ENCODE results near the gene DAB2.

DAB2 gene

GRCh38 chr5:39423331-39423751, 1.4 kb downstream of the DAB2 start:
- Histone ChIP-seq H4K20me1 (ENCODE audit: insufficient read depth, low read length) (no peaks in the 10 kb centered on the region), H3K36me3 (ENCODE audit: insufficient read depth, low read length) (no peaks in the 10 kb centered on the region), H3K27me3 (ENCODE audit: insufficient read depth, low read length) (no peaks in the 10 kb centered on the region), H2AFZ (ENCODE audit: low read length) (no peak overlapping the region), H3F3A (ENCODE audit: insufficient read depth, low read length) (no peaks in the 10 kb centered on the region), H3K9ac (ENCODE audit: low read length) (no peak overlapping the region), H3K4me3 (ENCODE audit: low read depth, low read length, poor library complexity, severe bottlenecking) (no peak overlapping the region), H3K9me2 (ENCODE audit: low read depth, low read length) (no peaks in the 10 kb centered on the region), H3K4me2 (ENCODE audit: low read length) (no peak overlapping the region), H3K4me1 (ENCODE audit: insufficient read depth, low read length, severe bottlenecking) (no peaks in the 10 kb centered on the region), H3K79me2 (ENCODE audit: insufficient read depth, low read length) (no peaks in the 10 kb centered on the region), H3K27ac (ENCODE audit: low read depth, low read length, poor library complexity, severe bottlenecking) (no peak overlapping the region), H3K9me3 (ENCODE audit: low read length) (no peaks in the 10 kb centered on the region; the same call in 1 of the 2 replicates)
- TF ChIP-seq EZH2 (IDR thresholded peaks at IDR 0.05; ENCODE audit: borderline replicate concordance, low read length) (no peak), CTCF (IDR thresholded peaks at IDR 0.05; ENCODE audit: low read length) (no peak)

- Histone ChIP-seq H3K9ac (ENCODE audit: low read length) (no peak overlapping the region), H2AFZ (ENCODE audit: low read length) (no peak overlapping the region)
Measured at GRCh38 chr5:39422728-39423285, 2.0 kb downstream of the DAB2 start.

GRCh38 chr5:39422036-39422606, 2.7 kb downstream of the DAB2 start:
- Histone ChIP-seq H3K9me3 (ENCODE audit: low read length) (no peaks in the 10 kb centered on the region; the same call in 1 of the 2 replicates), H3K9me2 (ENCODE audit: low read depth, low read length) (no peaks in the 10 kb centered on the region), H3K27me3 (ENCODE audit: insufficient read depth, low read length) (no peaks in the 10 kb centered on the region), H2AFZ (ENCODE audit: low read length) (no peak overlapping the region), H3K9ac (ENCODE audit: low read length) (no peak overlapping the region), H3K4me2 (ENCODE audit: low read length) (no peak overlapping the region), H3K4me1 (ENCODE audit: insufficient read depth, low read length, severe bottlenecking) (no peaks in the 10 kb centered on the region), H3K4me3 (ENCODE audit: low read depth, low read length, poor library complexity, severe bottlenecking) (no peak overlapping the region), H3K27ac (ENCODE audit: low read depth, low read length, poor library complexity, severe bottlenecking) (no peak overlapping the region), H3F3A (ENCODE audit: insufficient read depth, low read length) (no peaks in the 10 kb centered on the region), H4K20me1 (ENCODE audit: insufficient read depth, low read length) (no peaks in the 10 kb centered on the region), H3K36me3 (ENCODE audit: insufficient read depth, low read length) (no peaks in the 10 kb centered on the region), H3K79me2 (ENCODE audit: insufficient read depth, low read length) (no peaks in the 10 kb centered on the region)
- TF ChIP-seq CTCF (IDR thresholded peaks at IDR 0.05; ENCODE audit: low read length), result no peak
- TF ChIP-seq EZH2 (IDR thresholded peaks at IDR 0.05; ENCODE audit: borderline replicate concordance, low read length), result no peak

More at GRCh38 chr5:39422728-39423285, 2.0 kb downstream of the DAB2 start:
- no peaks in the 10 kb centered on the region for H3K36me3 ChIP-seq (ENCODE audit: insufficient read depth, low read length)
- no peaks in the 10 kb centered on the region for H3K27me3 ChIP-seq (ENCODE audit: insufficient read depth, low read length)
- H3F3A ChIP-seq (ENCODE audit: insufficient read depth, low read length), result no peaks in the 10 kb centered on the region
- no peaks in the 10 kb centered on the region for H4K20me1 ChIP-seq (ENCODE audit: insufficient read depth, low read length)
- H3K4me1 ChIP-seq (ENCODE audit: insufficient read depth, low read length, severe bottlenecking), result no peaks in the 10 kb centered on the region
- H3K27ac ChIP-seq (ENCODE audit: low read depth, low read length, poor library complexity, severe bottlenecking), result no peak overlapping the region
- TF ChIP-seq EZH2 (IDR thresholded peaks at IDR 0.05; ENCODE audit: borderline replicate concordance, low read length) (no peak), CTCF (IDR thresholded peaks at IDR 0.05; ENCODE audit: low read length) (no peak)
- no peak overlapping the region for H3K4me2 ChIP-seq (ENCODE audit: low read length)
- H3K4me3 ChIP-seq (ENCODE audit: low read depth, low read length, poor library complexity, severe bottlenecking), result no peak overlapping the region
- no peaks in the 10 kb centered on the region; the same call in 1 of the 2 replicates for H3K9me3 ChIP-seq (ENCODE audit: low read length)
- H3K9me2 ChIP-seq (ENCODE audit: low read depth, low read length), result no peaks in the 10 kb centered on the region
- H3K79me2 ChIP-seq (ENCODE audit: insufficient read depth, low read length), result no peaks in the 10 kb centered on the region
